Gastrocnemius medialis (tissue), 4 donors: ENCODE results near the gene TCTN2.

Experiments
- CTCF ChIP-seq, 5 experiments: fragments of 450-650 bp in 3 of 5; fragments of 200-600 bp in 2 of 5; sonication (generic) in 2 of 5; IDR thresholded peaks in 4 of 5; conservative IDR thresholded peaks in 1 of 5; 1 replicate in 4 of 5; 2 replicates in 1 of 5; pipeline ENCODE4 v1.5.1; 2016 to 2019; ENCODE audit warnings: antibody characterized with exemption in 5 of 5, mild to moderate bottlenecking in 3 of 5, moderate library complexity in 3 of 5
- POLR2A ChIP-seq, 2 donors: fragments of 450-650 bp; IDR thresholded peaks; one replicate each; pipeline ENCODE4 v1.6.1; 2017; ENCODE audit warnings: antibody characterized with exemption in 2 of 2, mild to moderate bottlenecking in 2 of 2, moderate library complexity in 2 of 2

- no peak for TF ChIP-seq CTCF (IDR thresholded peaks at IDR 0.05 in 4 of 5, conservative IDR thresholded peaks at IDR 0.05 in 1 of 5)
- no peak for TF ChIP-seq POLR2A (IDR thresholded peaks at IDR 0.05)
Observed at GRCh38 chr12:123645380-123645779, 25.5 kb upstream of the TCTN2 start.
